ENCODE data around the gene DDR2. TPM values are rescaled to one million over a fixed set of nuclear protein-coding genes. Genes with fewer than 3 reads are reported as not detected.
A peak's percentile ranks its signal among the peaks of the same experiment; 100 is the strongest.

The DDR2 gene
- total RNA-seq, 1 donor = 384 TPM

- no peaks in the 10 kb centered on the region for H4K20me1 ChIP-seq (ENCODE audit: insufficient read depth, low read length)
- no peaks in the 10 kb centered on the region for H3K9me3 ChIP-seq (ENCODE audit: low read depth, low read length)
- H3K36me3 ChIP-seq (ENCODE audit: insufficient read depth, low read length) = no peaks in the 10 kb centered on the region
- peaks cover 48% of the 10 kb centered on the region for H3K4me1 ChIP-seq (ENCODE audit: insufficient read depth, low read length)
- H3K4me3 ChIP-seq (ENCODE audit: insufficient read depth, low read length) = peak overlapping the region; percentile 57
- no peak for TF ChIP-seq CTCF (IDR thresholded peaks at IDR 0.05; ENCODE audit: extremely low read depth, low read depth, low read length)
- DNase-seq (ENCODE audit: insufficient read length, low spot score, missing footprints) = peak; percentile 67
- no peaks in the 10 kb centered on the region for H3K27me3 ChIP-seq (ENCODE audit: insufficient read depth, low read length)
- H3K27ac ChIP-seq (ENCODE audit: low read depth, low read length) = peak overlapping the region; percentile 65
- no peaks in the 10 kb centered on the region for H3K79me2 ChIP-seq (ENCODE audit: insufficient read depth, low read length)
- H2AFZ ChIP-seq (ENCODE audit: low read length) = peak overlapping the region; percentile 91
- peak overlapping the region; percentile 79 for H3K4me2 ChIP-seq (ENCODE audit: insufficient read depth, low read length)
Measured at GRCh38 chr1:162626094-162626493, 6.2 kb upstream of the DDR2 start.

GRCh38 chr1:162626761-162627160 lies 5.5 kb upstream of the DDR2 start:
- no peak for DNase-seq (ENCODE audit: insufficient read length, low spot score, missing footprints)
- H3K27ac ChIP-seq (ENCODE audit: low read depth, low read length) = peak overlapping the region; percentile 65
- TF ChIP-seq CTCF (IDR thresholded peaks at IDR 0.05; ENCODE audit: extremely low read depth, low read depth, low read length) = no peak
- peak overlapping the region; percentile 91 for H2AFZ ChIP-seq (ENCODE audit: low read length)
- H4K20me1 ChIP-seq (ENCODE audit: insufficient read depth, low read length) = no peaks in the 10 kb centered on the region
- peaks cover 55% of the 10 kb centered on the region for H3K4me1 ChIP-seq (ENCODE audit: insufficient read depth, low read length)
- H3K4me2 ChIP-seq (ENCODE audit: insufficient read depth, low read length) = peak overlapping the region; percentile 79
- H3K9me3 ChIP-seq (ENCODE audit: low read depth, low read length) = no peaks in the 10 kb centered on the region
- H3K36me3 ChIP-seq (ENCODE audit: insufficient read depth, low read length) = no peaks in the 10 kb centered on the region
- no peaks in the 10 kb centered on the region for H3K79me2 ChIP-seq (ENCODE audit: insufficient read depth, low read length)
- no peaks in the 10 kb centered on the region for H3K27me3 ChIP-seq (ENCODE audit: insufficient read depth, low read length)
- peak overlapping the region; percentile 57 for H3K4me3 ChIP-seq (ENCODE audit: insufficient read depth, low read length)

- H2AFZ ChIP-seq (ENCODE audit: low read length) = no peak overlapping the region
- DNase-seq (ENCODE audit: insufficient read length, low spot score, missing footprints) = no peak
- no peak overlapping the region for H3K4me2 ChIP-seq (ENCODE audit: insufficient read depth, low read length)
- no peaks in the 10 kb centered on the region for H3K9me3 ChIP-seq (ENCODE audit: low read depth, low read length)
- no peaks in the 10 kb centered on the region for H3K27me3 ChIP-seq (ENCODE audit: insufficient read depth, low read length)
- H3K4me1 ChIP-seq (ENCODE audit: insufficient read depth, low read length) = peaks cover 58% of the 10 kb centered on the region
- peaks cover 3% of the 10 kb centered on the region for H3K79me2 ChIP-seq (ENCODE audit: insufficient read depth, low read length)
- no peak overlapping the region for H3K4me3 ChIP-seq (ENCODE audit: insufficient read depth, low read length)
- H3K27ac ChIP-seq (ENCODE audit: low read depth, low read length) = no peak overlapping the region
- peak; percentile 53 for TF ChIP-seq CTCF (IDR thresholded peaks at IDR 0.05; ENCODE audit: extremely low read depth, low read depth, low read length)
- no peaks in the 10 kb centered on the region for H3K36me3 ChIP-seq (ENCODE audit: insufficient read depth, low read length)
- H4K20me1 ChIP-seq (ENCODE audit: insufficient read depth, low read length) = no peaks in the 10 kb centered on the region
Measured at GRCh38 chr1:162627662-162628296, 4.5 kb upstream of the DDR2 start.

- peaks cover 4% of the 10 kb centered on the region for H4K20me1 ChIP-seq (ENCODE audit: insufficient read depth, low read length)
- H3K27me3 ChIP-seq (ENCODE audit: insufficient read depth, low read length) = no peaks in the 10 kb centered on the region
- DNase-seq (ENCODE audit: insufficient read length, low spot score, missing footprints) = no peak
- peak overlapping the region; percentile 96 for H3K27ac ChIP-seq (ENCODE audit: low read depth, low read length)
- TF ChIP-seq CTCF (IDR thresholded peaks at IDR 0.05; ENCODE audit: extremely low read depth, low read depth, low read length) = no peak
- peak overlapping the region; percentile 95 for H3K4me2 ChIP-seq (ENCODE audit: insufficient read depth, low read length)
- peaks cover 16% of the 10 kb centered on the region for H3K79me2 ChIP-seq (ENCODE audit: insufficient read depth, low read length)
- no peaks in the 10 kb centered on the region for H3K9me3 ChIP-seq (ENCODE audit: low read depth, low read length)
- H2AFZ ChIP-seq (ENCODE audit: low read length) = no peak overlapping the region
- no peaks in the 10 kb centered on the region for H3K36me3 ChIP-seq (ENCODE audit: insufficient read depth, low read length)
- H3K4me3 ChIP-seq (ENCODE audit: insufficient read depth, low read length) = no peak overlapping the region
- peaks cover 61% of the 10 kb centered on the region for H3K4me1 ChIP-seq (ENCODE audit: insufficient read depth, low read length)
Measured at GRCh38 chr1:162629077-162629627, 3.1 kb upstream of the DDR2 start.
